NT2/D1 (cell line): ENCODE results near the gene KCNK4.

Experiments used
- SUZ12 ChIP-seq: IDR thresholded peaks from 2 replicates; pipeline ENCODE4 v1.6.1; 2011; ENCODE audit not compliant: insufficient read length, insufficient read depth; ENCODE audit errors: extremely low read depth
- YY1 ChIP-seq: IDR thresholded peaks from 2 replicates; pipeline ENCODE4 v1.6.1; 2011; ENCODE audit not compliant: insufficient read length, insufficient read depth

DNA sequence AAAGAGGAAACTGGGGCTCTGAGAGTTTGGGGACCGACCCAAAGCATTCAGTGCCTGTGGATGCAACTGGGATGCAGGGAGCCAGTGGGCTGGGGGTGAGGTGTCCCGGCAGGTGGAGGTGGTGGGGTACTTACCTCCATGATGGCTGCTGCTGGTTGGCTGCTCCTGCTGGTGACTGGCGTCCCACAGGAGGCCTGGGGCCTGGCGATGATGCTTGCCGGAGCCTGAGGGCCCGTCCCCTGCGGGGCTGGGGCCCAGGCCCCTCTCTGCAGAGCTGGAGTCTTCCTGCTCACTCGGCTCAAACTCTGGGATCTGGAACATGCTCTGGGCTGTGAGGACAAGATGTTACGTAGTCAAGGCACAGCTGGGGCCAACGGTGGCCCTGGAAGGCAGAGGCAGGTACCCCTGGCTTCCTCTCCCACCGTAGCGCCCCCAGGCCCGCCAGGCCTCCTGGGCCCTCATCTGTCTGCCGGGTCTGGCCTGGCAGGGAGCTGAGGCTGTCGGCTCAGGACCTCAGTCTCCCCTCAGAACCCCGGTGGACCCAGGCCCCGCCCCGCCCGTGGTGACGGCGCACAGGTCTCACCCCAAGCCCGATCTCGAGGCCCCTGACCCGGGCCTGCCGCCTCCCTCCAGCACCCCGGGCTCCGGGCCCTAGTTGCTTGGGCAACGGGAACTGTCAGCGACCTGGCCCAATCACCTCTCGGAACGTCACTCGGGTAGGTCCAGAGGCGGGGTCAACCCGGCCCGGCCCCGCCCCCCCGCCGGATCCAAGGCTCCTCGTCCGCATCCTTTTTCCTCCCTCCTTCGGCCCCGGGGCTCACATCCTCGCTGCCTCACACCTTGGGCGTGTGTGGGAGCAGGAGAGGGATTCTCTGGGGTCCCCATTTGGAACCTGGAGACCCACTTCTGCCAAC, 6.8 kb upstream of the KCNK4 start, which contains the start of gene BAD:
- no peak for TF ChIP-seq YY1
- TF ChIP-seq SUZ12 = no peak
